Breast epithelium (tissue), 3 donors: ENCODE measurements around the gene ANKRD63.

Experiments
- POLR2A ChIP-seq: fragments of 450-650 bp; IDR thresholded peaks from one replicate; pipeline ENCODE4 v1.6.1; 2016; ENCODE audit warnings: antibody characterized with exemption, mild to moderate bottlenecking, moderate library complexity
- TF ChIP-seq, protein P1 (sequence below), 3 donors: fragments of 450-650 bp; IDR thresholded peaks; one replicate each; pipeline ENCODE4 v1.5.1; 2016 to 2017; ENCODE audit warnings: antibody characterized with exemption in 3 of 3, mild to moderate bottlenecking in 3 of 3, moderate library complexity in 3 of 3

- TF ChIP-seq, protein P1, sequence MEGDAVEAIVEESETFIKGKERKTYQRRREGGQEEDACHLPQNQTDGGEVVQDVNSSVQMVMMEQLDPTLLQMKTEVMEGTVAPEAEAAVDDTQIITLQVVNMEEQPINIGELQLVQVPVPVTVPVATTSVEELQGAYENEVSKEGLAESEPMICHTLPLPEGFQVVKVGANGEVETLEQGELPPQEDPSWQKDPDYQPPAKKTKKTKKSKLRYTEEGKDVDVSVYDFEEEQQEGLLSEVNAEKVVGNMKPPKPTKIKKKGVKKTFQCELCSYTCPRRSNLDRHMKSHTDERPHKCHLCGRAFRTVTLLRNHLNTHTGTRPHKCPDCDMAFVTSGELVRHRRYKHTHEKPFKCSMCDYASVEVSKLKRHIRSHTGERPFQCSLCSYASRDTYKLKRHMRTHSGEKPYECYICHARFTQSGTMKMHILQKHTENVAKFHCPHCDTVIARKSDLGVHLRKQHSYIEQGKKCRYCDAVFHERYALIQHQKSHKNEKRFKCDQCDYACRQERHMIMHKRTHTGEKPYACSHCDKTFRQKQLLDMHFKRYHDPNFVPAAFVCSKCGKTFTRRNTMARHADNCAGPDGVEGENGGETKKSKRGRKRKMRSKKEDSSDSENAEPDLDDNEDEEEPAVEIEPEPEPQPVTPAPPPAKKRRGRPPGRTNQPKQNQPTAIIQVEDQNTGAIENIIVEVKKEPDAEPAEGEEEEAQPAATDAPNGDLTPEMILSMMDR (IDR thresholded peaks at IDR 0.05), result no peak
- no peak for TF ChIP-seq POLR2A
Observed at GRCh38 chr15:40273428-40273827, 9.4 kb downstream of the ANKRD63 start.
